Neural progenitor cell (in vitro differentiated cells): Measurements from ENCODE around the gene RIC8B.

Experiments
- CTCF ChIP-seq: fragments of 200-600 bp; sonication (generic); IDR thresholded peaks from 2 replicates; pipeline ENCODE4 v1.5.1; 2017; ENCODE audit warnings: antibody characterized with exemption, mild to moderate bottlenecking
- EZH2 ChIP-seq: fragments of 200-600 bp; sonication (generic); IDR thresholded peaks from 2 replicates; pipeline ENCODE4 v1.6.1; 2017; ENCODE audit warnings: antibody characterized with exemption, mild to moderate bottlenecking, moderate library complexity
- EZH2phosphoT487 ChIP-seq: fragments of 200-600 bp; sonication (generic); IDR thresholded peaks from 2 replicates; pipeline ENCODE4 v1.6.1; 2017; ENCODE audit warnings: antibody characterized with exemption

- TF ChIP-seq CTCF (no peak), EZH2phosphoT487 (no peak), EZH2 (no peak)
Observed at GRCh38 chr12:106870116-106870515, 95.6 kb downstream of the RIC8B start.
